Raji (cell line): ENCODE data around the gene USP34.
A peak's percentile ranks its signal among the peaks of the same experiment; 100 is the strongest.

Experiments used
- POLR2A ChIP-seq: IDR thresholded peaks from 2 replicates; pipeline ENCODE4 v1.6.1; 2011; ENCODE audit warnings: low read depth, low read length, control low read depth; ENCODE audit not compliant: insufficient read depth

Gene USP34

DNA sequence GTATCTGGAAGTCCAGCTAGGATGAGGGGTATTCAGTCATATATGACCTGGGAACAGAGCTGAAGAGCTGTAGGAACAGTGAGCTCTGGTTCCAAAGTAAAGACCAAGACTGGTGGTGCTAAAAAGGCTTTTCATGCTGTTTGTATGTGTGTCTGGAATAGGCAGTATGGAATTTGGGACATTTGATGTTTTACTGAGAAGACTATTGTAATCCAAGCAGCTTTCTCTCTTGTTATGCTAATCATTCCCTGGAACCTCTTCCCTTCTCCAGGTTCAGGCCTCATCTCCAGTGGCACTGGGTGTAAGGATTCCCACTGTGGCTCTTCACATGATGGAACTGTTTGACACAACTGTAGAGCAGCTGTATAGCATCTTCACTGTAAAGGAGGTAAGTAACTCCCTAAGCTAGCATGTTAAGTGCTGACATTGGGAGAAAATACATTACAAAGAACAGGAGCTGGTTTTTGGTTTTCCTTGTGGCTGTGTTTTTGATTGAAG is 285.6 kb downstream of the USP34 start:
- no peak for TF ChIP-seq POLR2A

- no peak for TF ChIP-seq POLR2A
These were observed 286.6 kb downstream of the USP34 start for GRCh38 chr2:61184263-61184662.

DNA sequence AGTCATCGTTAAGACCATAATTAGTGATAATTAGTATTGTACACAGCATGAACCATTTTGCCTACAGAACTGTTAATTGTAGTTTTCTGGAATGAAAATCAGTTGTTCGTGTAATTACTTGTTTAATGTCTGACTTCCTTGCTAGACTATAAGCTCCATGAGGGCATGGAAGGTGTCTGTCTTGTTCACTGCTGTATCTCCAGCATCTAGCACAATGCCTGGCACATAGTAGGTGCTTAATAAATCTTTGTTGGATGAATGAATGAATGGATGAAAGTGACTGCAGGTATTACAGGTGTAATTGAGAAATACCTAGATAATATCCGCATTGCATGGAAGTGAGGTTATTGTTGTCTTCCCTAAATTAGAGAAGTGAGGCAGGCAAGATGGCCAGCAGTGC is 287.1 kb downstream of the USP34 start:
- no peak for TF ChIP-seq POLR2A

GRCh38 chr2:61182059-61182383 is 288.9 kb downstream of the USP34 start:
- no peak for TF ChIP-seq POLR2A

- TF ChIP-seq POLR2A, result no peak
These were observed 289.4 kb downstream of the USP34 start for GRCh38 chr2:61181382-61182058.

GRCh38 chr2:61180686-61181085 is 290.2 kb downstream of the USP34 start:
- TF ChIP-seq POLR2A, result no peak

- TF ChIP-seq POLR2A, result no peak
These were observed 290.9 kb downstream of the USP34 start for GRCh38 chr2:61179701-61180639.

GRCh38 chr2:61178603-61179545 is 292.0 kb downstream of the USP34 start:
- no peak for TF ChIP-seq POLR2A

DNA sequence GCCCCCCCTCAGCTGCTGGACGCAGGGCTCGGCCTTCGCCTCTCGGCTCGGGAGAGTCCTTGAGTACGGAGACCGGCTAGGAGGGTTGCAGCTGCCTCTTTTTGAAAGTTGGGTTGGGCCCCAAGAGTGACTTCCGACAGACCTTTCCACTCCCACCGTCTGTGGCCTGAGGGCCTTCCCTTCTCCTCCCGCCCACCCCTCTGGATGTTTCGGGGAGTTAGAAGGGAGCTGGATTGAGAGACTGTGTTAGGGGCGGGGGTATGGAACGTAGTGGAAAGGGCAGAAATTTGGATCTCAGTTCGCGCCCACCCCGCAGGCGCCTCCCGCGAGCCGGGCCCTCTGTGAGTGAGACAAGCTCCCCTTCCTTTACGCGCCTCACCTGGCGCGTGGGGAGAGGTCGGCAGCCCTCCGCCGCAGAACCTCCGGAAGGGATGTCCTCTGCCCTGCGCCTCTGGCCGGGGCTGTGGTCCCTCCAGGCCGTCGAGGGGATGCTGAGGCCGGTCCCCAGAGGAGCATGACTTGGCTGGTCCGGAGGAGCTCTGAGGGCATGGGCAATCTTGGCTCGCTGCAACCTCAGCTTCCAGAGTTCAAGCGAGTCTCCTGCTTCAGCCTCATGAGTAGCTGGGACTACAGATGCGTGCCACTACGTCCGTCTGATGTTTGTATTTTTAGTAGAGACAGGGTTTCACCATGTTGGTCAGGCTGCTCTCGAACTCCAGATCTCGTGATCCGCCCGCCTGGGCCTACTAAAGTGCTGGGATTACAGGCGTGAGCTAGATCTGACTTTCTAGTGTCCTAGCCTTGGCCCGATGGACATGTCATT is 292.9 kb downstream of the USP34 start:
- peak; percentile 46 for TF ChIP-seq POLR2A

GRCh38 chr2:61176755-61177726 is 293.8 kb downstream of the USP34 start:
- peak; percentile 93 for TF ChIP-seq POLR2A

DNA sequence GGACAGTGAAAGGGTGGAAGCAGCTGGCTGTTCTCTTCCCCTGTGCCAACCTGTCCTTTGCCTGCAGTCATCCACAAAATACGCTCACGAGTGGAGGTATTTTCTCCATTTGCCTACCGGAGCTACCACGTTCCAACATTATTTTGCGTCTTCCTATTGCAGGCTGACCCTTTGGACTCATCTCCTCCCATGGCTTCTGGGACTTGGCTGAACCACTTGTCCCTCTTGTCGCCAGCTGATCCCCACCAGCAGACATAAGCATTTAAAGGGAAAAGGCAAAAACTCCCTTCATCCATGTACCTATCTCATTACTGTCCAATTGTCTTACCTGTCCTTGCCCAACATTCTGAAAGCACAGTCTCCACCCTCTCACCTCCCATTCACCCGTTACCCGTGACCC is 295.9 kb downstream of the USP34 start:
- no peak for TF ChIP-seq POLR2A

GRCh38 chr2:61173116-61173515 is 297.8 kb downstream of the USP34 start:
- no peak for TF ChIP-seq POLR2A

- no peak for TF ChIP-seq POLR2A
These were observed 298.2 kb downstream of the USP34 start for GRCh38 chr2:61172671-61173070.
